Ascending aorta (tissue), 2 donors: ENCODE results near the gene INPP5J. TPM values are rescaled to one million over a fixed set of nuclear protein-coding genes. Genes with fewer than 3 reads are reported as not detected.

Experiments used
- DNase-seq, 2 donors: peaks; one replicate each; pipeline ENCODE4 v3.0.0-alpha.2; 2019; ENCODE audit warnings: low spot score in 2 of 2
- H3K27ac ChIP-seq, 2 donors: fragments of 200-600 bp; sonication (generic); one replicate each; pipeline ENCODE4 v1.5.1; 2016 to 2017; ENCODE audit warnings: mild to moderate bottlenecking in 1 of 2
- H3K27me3 ChIP-seq: fragments of 200-600 bp; sonication (generic); one replicate; pipeline ENCODE4 v1.5.1; 2017
- H3K36me3 ChIP-seq, 2 donors: fragments of 200-600 bp; sonication (generic); one replicate each; pipeline ENCODE4 v1.5.1; 2016
- H3K4me1 ChIP-seq, 2 donors: fragments of 200-600 bp; sonication (generic); one replicate each; pipeline ENCODE4 v1.5.1; 2016 to 2017; ENCODE audit warnings: mild to moderate bottlenecking in 1 of 2
- H3K4me3 ChIP-seq, 2 donors: fragments of 200-600 bp; sonication (generic); one replicate each; pipeline ENCODE4 v1.5.1; 2016 to 2017; ENCODE audit warnings: mild to moderate bottlenecking in 1 of 2
- H3K9me3 ChIP-seq, 2 donors: fragments of 200-600 bp; sonication (generic); one replicate each; pipeline ENCODE4 v1.5.1; 2016
- intact Hi-C: fragments of 100-400 bp; cut with DNase I; formaldehyde crosslinking; loops from one replicate; pipeline ENCODE4 v1.15.1; 2023
- total RNA-seq: library from RNA; depleted of rRNA; stranded (reverse); fragments of >200 nt; gene quantifications from one replicate; pipeline ENCODE4 v1.1.0, GENCODE V29; 2016
- TF ChIP-seq, protein P1 (sequence below), 3 experiments: fragments of 200-600 bp in 2 of 3; fragments of 450-650 bp in 1 of 3; sonication (generic) in 2 of 3; IDR thresholded peaks; one replicate each; pipeline ENCODE4 v1.5.1; 2016 to 2019; ENCODE audit warnings: antibody characterized with exemption in 3 of 3, mild to moderate bottlenecking in 1 of 3, moderate library complexity in 1 of 3

The INPP5J gene
- total RNA-seq, 1 donor from 2014 or later, result 1.3 TPM

DNA sequence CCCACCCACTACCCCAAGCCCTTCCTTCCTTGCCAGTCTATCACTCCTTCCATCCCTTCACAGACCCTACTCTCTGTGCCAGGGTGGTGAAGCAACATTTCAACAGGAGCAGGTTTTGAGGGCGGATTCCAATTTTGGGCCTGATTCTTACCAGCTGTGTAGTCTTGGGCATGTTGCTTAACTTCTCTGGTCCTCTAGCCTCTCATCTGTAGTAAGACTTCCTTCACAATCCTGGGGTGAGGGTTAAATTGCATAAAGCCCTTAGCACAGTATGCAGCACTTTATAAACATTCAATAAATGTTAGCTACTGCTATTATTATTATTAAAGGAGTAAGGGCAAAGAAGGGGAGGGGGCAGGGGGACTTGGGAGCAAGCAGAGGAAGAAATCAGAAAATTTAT, 32.2 kb downstream of the INPP5J start:
- intact Hi-C loops, result loop anchor here (5.0 kb wide), 2 partner anchors 57 to 137 kb away; partner anchors contain the start of genes LIMK2 and PIK3IP1
- H3K27ac ChIP-seq, result peak overlapping the region; percentile 80 to 83
- H3K9me3 ChIP-seq, result no peaks in the 10 kb centered on the region
- H3K27me3 ChIP-seq, result no peaks in the 10 kb centered on the region
- DNase-seq, result no peak
- TF ChIP-seq, protein P1, sequence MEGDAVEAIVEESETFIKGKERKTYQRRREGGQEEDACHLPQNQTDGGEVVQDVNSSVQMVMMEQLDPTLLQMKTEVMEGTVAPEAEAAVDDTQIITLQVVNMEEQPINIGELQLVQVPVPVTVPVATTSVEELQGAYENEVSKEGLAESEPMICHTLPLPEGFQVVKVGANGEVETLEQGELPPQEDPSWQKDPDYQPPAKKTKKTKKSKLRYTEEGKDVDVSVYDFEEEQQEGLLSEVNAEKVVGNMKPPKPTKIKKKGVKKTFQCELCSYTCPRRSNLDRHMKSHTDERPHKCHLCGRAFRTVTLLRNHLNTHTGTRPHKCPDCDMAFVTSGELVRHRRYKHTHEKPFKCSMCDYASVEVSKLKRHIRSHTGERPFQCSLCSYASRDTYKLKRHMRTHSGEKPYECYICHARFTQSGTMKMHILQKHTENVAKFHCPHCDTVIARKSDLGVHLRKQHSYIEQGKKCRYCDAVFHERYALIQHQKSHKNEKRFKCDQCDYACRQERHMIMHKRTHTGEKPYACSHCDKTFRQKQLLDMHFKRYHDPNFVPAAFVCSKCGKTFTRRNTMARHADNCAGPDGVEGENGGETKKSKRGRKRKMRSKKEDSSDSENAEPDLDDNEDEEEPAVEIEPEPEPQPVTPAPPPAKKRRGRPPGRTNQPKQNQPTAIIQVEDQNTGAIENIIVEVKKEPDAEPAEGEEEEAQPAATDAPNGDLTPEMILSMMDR (IDR thresholded peaks at IDR 0.05), result no peak
- H3K4me3 ChIP-seq, result no peak overlapping the region
- H3K36me3 ChIP-seq, result no peaks in the 10 kb centered on the region
- H3K4me1 ChIP-seq, result peaks cover 9 to 27% of the 10 kb centered on the region in 2 donors

DNA sequence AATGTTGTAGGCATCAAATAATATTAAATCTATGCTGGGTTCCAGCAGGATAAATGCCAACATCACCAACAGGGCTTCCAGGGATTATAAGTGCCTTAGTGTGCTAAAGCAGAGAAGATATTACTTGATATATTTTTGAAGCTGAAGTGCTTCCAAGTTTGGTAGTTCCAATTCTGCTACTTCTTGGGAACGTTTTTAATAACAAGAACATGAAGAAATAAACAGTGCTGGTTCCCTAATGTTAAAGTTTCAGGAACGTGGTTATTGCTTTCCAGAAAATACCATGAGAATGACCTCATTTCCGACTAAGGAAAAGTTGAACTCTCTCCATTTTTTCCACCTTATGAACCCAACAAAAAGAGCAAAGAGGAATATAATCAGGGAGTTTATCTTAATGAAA, 32.7 kb downstream of the INPP5J start:
- Histone ChIP-seq H3K9me3 (no peaks in the 10 kb centered on the region), H3K27ac (peak overlapping the region; percentile 80 to 83), H3K4me1 (peaks cover 9 to 27% of the 10 kb centered on the region in 2 donors), H3K4me3 (no peak overlapping the region), H3K36me3 (no peaks in the 10 kb centered on the region), H3K27me3 (no peaks in the 10 kb centered on the region)
- TF ChIP-seq, protein P1 (IDR thresholded peaks at IDR 0.05), result no peak
- intact Hi-C loops, result loop anchor here (5.0 kb wide), 2 partner anchors 57 to 137 kb away; partner anchors contain the start of genes LIMK2 and PIK3IP1
- DNase-seq, result no peak

DNA sequence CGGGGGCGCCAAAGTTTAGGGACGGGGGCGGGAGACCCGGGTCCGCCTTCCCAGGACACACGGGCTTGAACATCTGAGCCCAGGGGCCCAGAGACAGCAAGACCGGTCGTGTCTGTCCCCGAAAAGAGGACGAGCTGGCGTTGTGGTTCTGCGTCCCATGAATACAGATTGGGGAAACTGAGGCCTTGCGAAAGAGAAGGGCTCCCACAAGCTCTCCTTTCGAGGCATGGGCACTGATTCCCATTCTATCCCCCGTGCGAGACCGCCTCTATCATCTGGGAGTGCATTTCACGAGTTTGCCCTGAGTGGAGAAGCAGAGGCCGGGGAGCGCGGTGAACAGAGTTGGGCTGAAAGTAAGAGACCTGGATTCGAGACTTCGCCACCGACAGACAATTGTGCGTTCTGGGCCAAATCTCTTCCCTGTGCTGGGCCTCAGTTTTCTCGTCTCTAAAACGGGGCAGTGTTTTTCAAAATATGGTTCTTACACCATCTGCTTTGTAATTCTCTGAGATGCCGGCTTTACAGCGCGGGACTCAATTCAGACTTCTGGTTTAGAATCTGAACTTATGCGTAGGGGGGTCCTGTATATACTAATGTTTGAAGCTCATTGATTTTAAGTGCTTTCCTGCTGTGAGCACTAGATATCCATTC, 37.7 kb downstream of the INPP5J start:
- Histone ChIP-seq H3K27ac (peak overlapping the region; percentile 94), H3K36me3 (peaks cover 14 to 17% of the 10 kb centered on the region in 2 donors), H3K4me1 (peaks cover 12 to 31% of the 10 kb centered on the region in 2 donors), H3K9me3 (no peaks in the 10 kb centered on the region), H3K27me3 (no peaks in the 10 kb centered on the region), H3K4me3 (peak overlapping the region; percentile 82 to 85)
- intact Hi-C loops, result loop anchor here (1.0 kb wide), 1 partner anchor 17 kb away; no protein-coding TSS in a partner anchor
- no peak for DNase-seq
- TF ChIP-seq, protein P1 (IDR thresholded peaks at IDR 0.05), result no peak

DNA sequence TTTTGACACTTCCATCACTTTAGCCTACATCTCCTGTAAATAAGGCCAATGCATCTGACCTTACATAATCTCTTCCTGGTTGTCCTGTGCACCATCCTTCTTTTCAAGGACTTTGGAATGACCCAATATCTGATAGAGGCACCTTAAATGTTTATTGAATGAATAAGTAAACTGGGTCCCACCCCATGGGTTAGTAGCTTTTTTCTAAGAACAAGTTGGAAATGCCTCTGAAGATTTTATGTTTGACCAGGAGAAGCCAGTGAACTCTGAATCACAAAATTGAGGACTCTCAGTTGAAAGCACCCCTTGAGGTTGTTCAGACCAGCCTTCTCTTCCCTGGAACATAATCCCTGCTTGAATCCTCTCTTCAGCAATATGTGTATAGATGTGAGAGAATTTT, 38.6 kb downstream of the INPP5J start:
- peaks cover 23 to 26% of the 10 kb centered on the region in 2 donors for H3K36me3 ChIP-seq
- peak overlapping the region; percentile 94 for H3K27ac ChIP-seq
- H3K4me1 ChIP-seq, result peaks cover 7 to 22% of the 10 kb centered on the region in 2 donors
- intact Hi-C loops, result no loop called here
- DNase-seq, result no peak
- peak overlapping the region; percentile 82 to 85 for H3K4me3 ChIP-seq
- TF ChIP-seq, protein P1 (IDR thresholded peaks at IDR 0.05), result no peak
- H3K27me3 ChIP-seq, result no peaks in the 10 kb centered on the region
- H3K9me3 ChIP-seq, result no peaks in the 10 kb centered on the region

DNA sequence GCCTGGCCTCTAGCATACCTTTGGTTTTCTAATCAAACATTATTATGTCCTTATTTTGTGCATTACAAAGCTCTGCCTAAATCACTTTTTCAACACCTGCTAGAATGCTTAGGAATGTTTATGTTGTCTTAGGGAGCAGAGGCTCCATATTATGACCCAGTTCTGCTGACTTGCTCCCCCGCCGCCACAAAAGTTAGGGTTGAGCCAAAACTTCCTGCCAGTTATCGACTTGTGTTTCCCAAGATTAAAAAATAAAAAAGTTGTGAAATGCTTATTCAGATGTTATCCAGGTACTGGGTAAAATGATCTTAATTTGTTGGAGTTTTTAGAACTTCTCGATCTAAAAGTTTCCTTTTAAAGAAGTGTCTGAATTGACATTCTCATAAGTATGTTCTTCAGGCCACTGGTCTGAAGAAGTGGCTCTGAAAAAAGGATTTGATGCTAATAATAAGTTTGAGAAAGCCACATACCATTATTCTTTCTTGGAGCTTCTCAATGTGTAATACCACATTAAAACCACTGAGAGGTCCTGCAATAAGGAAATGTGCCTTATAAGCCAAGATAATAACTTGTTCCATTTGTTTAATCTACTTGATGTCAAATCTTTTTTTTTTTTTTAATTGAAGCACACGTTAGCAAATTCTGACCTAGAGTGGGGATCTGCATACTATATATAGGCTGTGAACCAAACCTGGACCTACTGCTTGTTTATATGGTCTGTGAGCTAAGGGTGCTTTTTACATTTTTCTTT, 39.4 kb downstream of the INPP5J start:
- Histone ChIP-seq H3K36me3 (peaks cover 27 to 34% of the 10 kb centered on the region in 2 donors), H3K4me1 (peaks cover 7 to 19% of the 10 kb centered on the region in 2 donors), H3K27ac (peak overlapping the region; percentile 94), H3K9me3 (no peaks in the 10 kb centered on the region), H3K27me3 (no peaks in the 10 kb centered on the region), H3K4me3 (peak overlapping the region; percentile 7 to 85)
- no peak for DNase-seq
- TF ChIP-seq, protein P1 (IDR thresholded peaks at IDR 0.05), result no peak
- intact Hi-C loops, result loop anchor here (1.0 kb wide), 1 partner anchor 11 kb away; no protein-coding TSS in a partner anchor
